Stimulated activated CD8-positive, alpha-beta memory T cell treated with anti-CD3 and anti-CD28 coated beads, Interleukin-2, amount 100 ng/mL, for 1 hour (primary cell): ENCODE results near the gene CYP27A1.

Experiments
- DNase-seq, 2 donors: peaks; one replicate each; pipeline ENCODE4 v3.0.0-alpha.2; 2020; ENCODE audit warnings: low read depth in 2 of 2

Gene CYP27A1

DNA sequence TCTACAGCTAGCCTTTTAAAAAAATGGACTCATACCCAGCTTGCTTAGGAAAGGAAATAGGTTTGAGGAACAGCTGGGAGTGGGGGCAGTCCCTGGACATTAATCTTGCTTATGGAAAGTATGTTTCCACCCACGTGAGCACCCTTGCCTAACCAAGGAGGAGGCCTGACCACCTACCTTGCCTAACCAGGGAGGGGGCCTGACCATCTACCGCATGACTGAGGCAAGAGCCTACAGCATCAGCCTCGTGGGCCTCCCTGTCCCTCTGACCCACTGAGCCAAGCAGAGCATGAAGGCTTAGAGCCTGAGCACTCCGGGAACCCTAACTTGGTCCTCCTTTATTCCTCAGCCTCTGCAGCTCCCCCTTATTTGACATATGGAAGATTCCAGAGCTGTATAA is 29.4 kb downstream of the CYP27A1 start:
- no peak for DNase-seq

DNA sequence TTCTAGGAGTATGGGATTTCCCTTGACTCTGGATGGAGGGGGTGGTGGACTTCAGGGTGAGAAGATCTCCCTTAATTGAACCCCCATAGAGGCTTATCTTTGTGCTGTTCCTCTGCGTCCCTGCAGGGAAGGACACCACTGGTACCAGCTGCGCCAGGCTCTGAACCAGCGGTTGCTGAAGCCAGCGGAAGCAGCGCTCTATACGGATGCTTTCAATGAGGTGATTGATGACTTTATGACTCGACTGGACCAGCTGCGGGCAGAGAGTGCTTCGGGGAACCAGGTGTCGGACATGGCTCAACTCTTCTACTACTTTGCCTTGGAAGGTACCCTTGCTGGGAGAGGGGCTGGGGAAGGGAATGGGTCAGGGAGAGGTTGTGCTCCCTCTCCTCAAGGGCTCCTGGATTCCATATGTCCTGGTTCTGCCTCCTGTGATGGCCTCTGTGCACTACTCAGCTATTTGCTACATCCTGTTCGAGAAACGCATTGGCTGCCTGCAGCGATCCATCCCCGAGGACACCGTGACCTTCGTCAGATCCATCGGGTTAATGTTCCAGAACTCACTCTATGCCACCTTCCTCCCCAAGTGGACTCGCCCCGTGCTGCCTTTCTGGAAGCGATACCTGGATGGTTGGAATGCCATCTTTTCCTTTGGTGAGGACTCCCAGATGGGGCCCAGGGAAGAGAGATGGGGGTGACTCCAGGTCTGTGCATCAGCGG is 30.3 kb downstream of the CYP27A1 start:
- DNase-seq: no peak

DNA sequence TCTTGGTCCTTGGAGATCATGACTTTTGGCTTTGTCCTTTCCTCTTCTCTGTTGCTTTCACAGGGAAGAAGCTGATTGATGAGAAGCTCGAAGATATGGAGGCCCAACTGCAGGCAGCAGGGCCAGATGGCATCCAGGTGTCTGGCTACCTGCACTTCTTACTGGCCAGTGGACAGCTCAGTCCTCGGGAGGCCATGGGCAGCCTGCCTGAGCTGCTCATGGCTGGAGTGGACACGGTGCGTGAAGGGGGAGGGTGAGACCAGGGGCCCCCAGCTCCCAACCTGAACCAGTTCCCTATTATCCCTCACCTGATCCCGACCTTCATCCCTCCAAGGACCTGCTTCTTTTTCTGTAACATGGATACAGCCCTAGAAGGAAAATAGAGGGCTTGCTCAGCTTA is 30.9 kb downstream of the CYP27A1 start:
- no peak for DNase-seq

DNA sequence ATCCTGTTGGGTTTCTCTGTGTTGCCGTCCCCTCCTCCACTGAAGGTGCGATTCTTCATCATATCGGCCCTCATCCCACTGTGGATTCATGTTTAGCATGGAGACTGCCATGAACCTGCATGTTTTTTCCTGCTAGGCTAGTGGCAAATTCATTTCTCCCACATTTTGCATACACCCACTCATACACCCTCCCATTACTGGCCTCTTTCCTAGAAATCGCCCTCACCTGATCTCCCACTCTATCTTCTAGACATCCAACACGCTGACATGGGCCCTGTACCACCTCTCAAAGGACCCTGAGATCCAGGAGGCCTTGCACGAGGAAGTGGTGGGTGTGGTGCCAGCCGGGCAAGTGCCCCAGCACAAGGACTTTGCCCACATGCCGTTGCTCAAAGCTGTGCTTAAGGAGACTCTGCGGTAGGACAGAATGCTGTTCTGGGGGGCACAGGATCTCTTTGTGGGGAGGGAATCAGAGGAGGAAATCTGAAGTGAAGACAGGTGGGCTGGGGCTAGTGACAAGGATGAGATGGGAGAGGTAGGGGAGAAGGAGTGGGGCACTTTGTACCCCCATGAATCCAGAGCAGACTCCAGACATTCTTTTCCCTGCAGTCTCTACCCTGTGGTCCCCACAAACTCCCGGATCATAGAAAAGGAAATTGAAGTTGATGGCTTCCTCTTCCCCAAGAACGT is 32.0 kb downstream of the CYP27A1 start:
- no peak for DNase-seq

DNA sequence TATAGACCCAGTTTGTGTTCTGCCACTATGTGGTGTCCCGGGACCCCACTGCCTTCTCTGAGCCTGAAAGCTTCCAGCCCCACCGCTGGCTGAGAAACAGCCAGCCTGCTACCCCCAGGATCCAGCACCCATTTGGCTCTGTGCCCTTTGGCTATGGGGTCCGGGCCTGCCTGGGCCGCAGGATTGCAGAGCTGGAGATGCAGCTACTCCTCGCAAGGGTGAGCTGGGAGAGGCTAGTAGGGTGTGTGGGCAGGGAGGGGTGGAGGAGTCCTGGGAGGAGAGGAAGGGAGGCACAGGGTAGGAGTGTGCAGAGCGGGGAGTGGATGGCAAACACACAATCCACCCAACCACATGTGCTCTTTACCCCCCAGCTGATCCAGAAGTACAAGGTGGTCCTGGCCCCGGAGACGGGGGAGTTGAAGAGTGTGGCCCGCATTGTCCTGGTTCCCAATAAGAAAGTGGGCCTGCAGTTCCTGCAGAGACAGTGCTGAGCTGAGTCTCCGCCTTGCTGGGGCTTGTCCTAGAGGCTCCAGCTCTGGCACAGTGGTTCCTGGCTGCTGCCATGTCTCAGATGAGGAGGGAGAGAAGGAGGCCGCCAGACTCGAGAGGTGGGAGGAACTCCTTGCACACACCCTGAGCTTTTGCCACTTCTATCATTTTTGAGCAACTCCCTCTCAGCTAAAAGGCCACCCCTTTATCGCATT is 32.7 kb downstream of the CYP27A1 start:
- no peak for DNase-seq

DNA sequence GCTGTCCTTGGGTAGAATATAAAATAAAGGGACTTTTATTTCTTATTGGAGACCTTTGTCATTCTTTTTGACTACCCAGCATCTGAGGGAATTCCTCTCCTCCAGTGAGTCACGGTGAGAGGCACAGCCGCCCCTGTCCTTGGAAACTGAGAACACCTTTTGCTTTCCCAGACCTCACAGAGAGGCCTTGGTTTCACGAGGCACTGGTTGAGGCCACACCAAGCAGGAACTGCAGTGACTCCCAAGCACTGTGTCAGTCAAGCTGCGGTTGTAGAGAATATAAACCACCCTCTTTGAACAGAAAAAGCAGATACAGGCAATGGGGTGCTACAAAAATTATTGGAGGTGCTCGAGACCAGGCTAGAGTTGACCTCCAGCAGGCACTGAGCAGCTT is 33.3 kb downstream of the CYP27A1 start:
- DNase-seq: no peak

DNA sequence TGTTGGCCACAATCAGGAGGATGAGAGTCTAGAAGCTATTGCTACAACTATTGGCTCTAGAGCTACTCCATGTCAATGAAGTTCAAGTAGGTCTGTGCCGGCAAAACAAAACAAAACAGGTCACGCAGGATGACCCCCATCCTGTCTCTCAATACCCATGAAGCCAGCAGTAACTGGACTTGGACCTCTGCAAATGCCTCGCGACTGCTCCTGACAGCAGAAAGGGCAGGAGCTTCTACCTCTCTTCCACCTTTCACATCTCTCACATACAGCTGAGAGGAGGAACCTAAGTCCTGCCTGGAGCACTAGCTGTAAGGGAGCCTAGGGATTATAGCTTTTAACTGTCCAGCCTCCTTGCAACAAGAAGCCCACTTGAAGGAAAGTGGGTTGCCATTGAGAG is 33.7 kb downstream of the CYP27A1 start:
- DNase-seq: no peak

DNA sequence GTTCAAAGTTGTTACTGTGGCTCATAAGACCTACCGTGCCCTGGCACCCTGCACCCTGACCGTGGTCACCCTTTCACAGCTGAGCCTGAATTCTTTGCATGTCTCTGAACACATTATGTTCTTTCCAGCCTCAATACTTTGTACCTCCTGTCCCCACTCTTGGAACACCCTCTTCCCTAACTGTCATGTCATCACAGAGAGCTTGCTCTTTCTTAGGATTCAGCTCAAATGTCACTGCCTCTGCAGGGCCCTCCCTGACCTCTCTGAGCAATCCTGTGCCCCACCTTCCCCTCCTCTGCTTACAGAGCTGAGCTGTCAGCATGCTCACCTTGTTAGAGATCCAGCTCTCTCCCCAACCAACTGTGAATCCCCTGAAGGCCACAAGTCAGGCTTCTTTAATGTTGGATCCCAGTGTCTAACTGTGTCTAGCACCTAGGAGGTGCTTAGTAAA is 34.6 kb downstream of the CYP27A1 start:
- no peak for DNase-seq

DNA sequence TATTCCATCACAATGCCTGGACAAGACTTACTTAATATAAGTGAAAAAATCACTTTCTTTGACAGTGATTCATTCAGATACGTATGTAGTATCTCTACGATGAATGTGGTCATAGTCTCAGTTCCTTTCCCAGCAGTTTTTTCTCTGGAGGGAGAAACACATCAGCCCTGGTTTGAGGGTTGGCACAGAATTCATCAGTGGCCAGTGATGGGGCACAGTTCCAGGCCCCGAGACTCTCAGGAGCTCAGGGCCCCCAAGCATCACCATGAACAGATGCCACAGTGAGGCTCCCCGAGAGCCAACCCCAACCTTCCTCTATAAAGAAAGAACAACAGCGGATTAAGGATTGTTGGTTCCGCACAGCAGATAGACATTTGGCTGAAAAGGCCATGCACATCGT is 37.1 kb downstream of the CYP27A1 start:
- no peak for DNase-seq

DNA sequence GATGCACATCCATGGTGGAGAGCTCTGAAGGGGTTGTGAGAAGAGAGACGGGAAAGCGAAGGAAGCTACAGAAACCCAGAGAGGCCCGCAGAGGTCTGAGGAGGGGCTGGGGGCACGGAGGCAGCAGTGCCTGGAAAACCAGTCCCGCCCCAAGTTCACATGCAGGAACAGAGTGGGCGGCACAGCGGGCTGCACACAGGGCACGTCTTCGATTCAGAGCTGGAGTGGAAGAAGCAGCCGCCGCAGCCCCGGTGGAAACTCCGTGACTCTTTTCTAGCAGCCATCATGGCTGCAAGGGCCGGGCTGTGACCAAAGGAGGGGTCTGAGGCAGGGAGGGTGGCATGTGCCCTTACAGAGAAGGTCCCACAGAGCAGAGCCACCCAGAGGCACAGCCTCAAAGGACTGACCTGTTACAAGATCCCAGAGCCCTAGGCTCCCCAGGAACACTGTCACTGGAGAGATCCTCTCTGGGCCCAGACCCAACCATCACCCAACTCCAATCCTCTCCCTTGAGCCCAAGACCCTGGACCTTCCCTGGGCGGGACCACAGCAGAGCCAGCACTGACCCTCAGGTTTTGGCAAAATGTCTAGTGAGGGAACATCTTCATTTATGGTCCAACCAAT is 38.9 kb downstream of the CYP27A1 start:
- no peak for DNase-seq

DNA sequence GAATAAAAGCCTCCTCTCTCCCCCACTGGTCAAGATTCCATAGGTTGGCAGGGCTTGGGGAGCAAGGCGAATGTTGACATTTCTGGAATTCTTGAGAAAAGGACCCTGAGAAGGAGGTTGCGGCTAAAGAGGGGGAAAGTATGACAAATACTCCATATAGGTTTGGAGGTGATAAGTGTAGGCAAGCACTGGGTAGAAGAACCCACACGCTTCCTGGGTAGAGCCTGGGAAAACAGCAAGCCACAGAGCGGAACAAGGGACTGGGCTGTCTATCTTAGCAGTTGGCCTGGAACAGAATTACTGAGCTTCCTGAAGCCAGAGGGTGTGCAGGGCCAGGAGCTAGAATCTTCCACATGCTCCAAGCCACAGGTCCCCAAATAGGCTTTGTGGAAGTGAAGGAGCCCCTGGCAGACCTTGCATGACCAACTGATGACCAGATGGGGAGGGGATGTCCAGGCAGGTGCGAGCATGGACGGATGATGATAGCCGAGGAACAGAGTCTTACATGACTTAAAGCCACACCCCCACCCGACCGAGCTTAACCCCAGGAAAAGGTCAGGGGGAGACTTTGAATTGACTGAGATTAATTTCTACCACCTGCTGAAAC is 39.8 kb downstream of the CYP27A1 start:
- no peak for DNase-seq

DNA sequence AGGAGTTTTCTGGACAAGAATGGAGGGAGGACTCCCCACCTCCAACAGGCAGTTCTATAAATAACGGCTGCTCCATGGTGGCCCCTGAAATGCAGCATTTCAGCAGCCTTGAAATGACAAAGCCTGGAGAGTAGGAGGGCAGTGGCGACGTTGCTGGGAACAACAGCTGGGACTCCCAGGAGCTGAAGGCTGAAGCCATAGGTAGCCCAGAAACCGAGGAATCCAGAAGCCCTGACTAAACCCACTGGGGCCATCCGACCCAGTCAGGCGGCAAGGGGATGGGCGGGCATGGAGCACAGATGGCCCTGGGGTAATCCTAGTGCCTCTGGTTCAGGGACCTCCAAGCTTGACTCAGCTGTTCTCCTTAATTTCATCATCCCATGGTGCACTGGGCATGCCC is 40.7 kb downstream of the CYP27A1 start:
- no peak for DNase-seq

DNA sequence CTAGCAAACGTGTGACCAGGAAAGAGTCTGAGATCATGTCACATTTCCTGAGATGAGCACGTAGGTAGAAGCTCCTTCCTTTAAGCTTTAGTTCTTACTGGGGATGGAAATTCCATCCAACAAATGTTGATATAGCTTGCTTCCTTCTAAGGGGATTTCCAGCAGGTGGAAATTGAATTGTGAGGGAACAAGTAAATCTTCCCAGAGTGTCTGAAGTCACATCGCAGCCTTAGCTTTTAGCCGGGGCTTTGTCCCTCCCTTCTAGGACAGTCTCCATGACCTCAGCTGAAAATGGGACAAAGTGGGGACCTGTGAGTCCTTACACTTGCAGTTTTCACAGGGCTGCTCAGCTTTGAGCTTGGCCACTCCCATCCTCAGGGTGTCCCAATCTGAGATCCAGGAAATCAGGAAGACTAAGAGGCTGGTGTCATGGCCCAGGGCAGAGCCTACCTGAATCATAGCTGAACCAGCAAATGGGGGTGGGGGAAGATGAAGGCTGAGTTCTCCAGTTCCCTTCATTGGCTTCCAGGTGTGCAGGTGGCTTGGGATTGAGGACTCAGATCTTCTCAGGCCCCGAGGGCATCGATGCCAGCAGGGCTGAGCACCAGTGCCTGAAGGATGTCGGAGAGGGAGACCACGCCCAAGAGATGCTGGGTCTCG is 41.4 kb downstream of the CYP27A1 start:
- no peak for DNase-seq

DNA sequence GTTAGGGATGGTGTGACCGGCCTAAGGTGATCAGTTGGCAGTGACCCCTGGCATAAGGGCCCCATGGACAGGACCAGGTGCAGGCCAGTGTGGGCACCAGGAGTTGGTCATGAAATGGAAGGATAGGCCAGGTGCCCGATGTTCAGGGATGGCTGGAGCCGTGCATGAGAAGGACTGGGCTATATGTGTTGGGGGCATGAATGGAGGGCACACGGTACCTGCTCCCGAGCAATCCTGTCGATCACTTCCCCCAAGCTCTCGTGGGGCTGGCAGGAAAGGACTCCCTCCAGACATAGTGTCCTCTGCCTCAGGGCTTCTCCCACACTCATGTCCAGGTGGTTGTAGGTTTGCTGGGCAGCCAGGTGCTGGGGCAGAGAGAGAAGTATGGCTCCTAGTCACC is 42.1 kb downstream of the CYP27A1 start:
- no peak for DNase-seq

DNA sequence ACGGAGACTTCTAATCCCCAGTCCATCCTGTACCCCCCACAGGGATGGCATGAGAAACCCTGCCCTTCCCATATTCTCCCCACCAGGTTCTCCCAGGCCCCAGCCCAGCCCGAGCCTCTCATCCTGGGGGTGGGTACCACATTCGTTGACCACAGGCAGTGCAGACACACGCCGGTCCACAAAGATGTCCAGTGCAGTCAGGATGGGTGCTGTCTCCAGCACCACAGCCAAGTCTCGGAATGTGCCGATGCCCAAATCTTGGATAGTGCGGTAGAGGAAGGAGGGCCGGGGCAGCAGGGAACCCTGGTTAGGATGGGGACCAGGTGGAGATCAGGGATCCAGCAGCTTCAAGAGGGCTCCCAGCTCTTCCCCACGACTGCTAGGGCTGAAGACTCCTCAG is 44.8 kb downstream of the CYP27A1 start:
- no peak for DNase-seq

DNA sequence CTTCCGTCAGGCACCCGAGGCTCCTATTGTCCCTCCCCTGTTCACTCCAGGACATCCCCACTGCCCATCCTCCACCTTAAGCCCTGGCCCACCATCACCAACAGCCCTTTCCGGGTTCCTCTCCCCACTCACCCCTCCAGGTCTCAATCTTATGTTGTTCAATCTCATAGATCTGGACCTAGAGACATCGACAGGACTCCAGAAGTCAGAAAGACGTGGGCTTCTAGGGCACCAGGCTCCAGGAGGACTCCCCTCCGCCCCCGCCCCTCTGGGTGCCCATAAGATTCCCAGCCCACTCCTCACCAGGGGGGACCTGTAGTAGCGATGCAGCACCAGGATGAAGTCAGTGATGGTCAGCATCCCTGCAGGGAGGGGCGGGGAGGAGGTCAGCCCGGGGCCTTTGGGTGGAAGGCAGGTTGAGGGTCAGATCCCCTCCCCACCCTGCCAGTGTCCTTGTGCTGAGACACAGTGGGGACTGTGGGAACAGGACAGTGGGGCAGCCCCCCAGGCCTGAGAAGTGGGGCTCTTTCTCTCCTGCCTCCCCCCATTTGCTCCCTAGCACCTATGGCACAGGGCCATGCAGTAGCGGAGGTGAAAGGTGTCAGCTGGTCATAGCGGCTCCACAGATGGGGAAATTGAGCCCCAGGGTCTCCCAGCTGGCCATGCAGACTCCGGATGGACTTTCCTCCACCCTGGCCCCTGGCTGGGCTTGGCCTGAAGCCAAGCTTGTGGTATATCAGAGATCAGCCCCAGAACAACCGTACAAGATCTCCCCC is 45.9 kb downstream of the CYP27A1 start:
- no peak for DNase-seq

DNA sequence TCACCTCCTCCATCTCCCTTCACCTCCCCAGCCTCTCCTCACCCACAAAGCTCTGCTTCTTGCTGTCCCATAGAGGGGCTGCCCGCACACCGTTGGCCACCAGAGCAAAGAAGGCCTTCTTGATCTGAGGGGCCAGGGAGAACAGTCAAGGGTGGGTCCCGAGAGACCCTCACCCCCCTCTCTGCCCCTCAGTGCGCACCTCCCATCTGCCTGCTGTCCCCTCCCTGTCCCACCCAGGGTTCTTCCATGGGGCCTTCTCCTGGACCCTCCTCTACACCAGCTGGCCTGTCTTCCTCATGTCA is 46.5 kb downstream of the CYP27A1 start:
- DNase-seq: no peak

DNA sequence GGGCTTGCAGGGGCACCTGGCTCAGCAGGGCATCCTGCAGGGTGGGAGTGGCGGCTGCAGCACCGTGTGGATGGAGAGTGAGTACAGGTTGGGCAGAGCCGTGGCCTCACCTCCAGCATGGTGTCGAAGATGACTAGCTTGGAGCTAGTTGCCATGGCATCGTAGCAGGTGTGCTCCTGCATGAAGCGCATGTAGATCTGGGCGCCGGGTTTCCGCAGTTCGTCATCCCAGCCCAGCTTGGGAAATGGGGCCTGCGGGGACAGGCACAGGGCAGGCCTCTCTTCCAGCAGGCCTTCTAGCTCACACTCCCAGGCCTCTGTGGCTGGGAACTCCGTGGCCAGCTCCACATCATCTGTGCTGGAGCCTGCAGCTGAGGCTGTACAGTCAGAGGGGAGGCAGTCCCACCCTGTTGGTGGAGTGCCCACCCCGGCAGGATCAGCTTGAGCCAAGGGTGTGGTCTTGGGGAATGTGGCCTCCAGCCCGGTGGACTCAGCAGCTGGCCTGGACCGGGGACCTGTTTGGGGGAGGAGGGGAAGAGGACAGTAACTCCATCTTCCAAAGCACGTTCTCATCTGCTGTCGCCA is 48.0 kb downstream of the CYP27A1 start:
- no peak for DNase-seq

DNA sequence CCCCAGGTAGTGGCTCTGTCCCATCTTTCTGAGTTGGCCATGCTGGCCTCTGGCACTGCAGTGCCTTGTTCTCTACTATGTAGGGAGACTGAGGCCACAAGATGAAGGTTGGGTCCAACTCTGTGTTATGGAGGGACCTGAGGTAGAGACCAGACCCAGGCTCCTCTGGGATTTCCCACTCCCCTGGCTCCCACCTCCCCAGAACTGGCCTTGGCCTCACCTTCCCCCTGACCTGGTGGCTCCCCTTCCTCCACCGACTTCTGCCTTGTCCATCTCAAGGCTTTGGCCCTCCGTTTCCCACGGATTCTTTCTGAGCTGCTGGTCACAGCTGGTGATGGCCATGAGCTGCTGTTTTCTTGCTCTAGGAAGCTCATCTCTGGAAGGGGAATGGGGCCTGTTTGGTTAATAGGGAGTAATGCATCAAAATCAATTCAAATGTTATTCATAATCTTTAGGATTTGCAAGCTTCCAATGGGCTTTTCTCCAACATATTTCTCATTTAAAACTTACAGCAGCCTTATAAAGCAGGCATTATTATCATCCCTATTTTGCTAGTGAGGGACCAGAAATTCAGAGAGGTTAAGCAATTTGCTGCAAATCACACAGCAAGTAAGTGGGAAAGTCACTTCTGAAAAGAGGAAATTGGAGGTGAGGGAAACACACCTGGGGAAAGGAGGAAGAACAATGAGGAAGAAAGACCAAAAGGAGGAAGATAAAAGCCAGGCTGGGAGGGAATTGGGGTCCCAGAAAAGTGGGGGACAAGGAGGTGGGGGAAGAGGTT is 48.8 kb downstream of the CYP27A1 start:
- no peak for DNase-seq
